BLaER1 (cell line): ENCODE data around the gene MEIS1.

Source experiments
- H3K27ac ChIP-seq: shearing (Covaris generic); formaldehyde crosslinking; 2 replicates; pipeline ENCODE4 v1.8.1; 2022
- H3K27me3 ChIP-seq: shearing (Covaris generic); formaldehyde crosslinking; 2 replicates; pipeline ENCODE4 v1.8.1; 2022
- H3K36me3 ChIP-seq: shearing (Covaris generic); formaldehyde crosslinking; 2 replicates; pipeline ENCODE4 v1.8.1; 2022
- H3K4me1 ChIP-seq: shearing (Covaris generic); formaldehyde crosslinking; 2 replicates; pipeline ENCODE4 v1.8.1; 2022
- H3K4me2 ChIP-seq: shearing (Covaris generic); formaldehyde crosslinking; 2 replicates; pipeline ENCODE4 v1.8.1; 2022
- H3K4me3 ChIP-seq: shearing (Covaris generic); formaldehyde crosslinking; 2 replicates; pipeline ENCODE4 v1.8.1; 2022
- H3K9ac ChIP-seq: shearing (Covaris generic); formaldehyde crosslinking; 2 replicates; pipeline ENCODE4 v1.8.1; 2022
- H3K9me3 ChIP-seq: shearing (Covaris generic); formaldehyde crosslinking; 2 replicates; pipeline ENCODE4 v1.8.1; 2022
- H4K20me1 ChIP-seq: shearing (Covaris generic); formaldehyde crosslinking; 2 replicates; pipeline ENCODE4 v1.8.1; 2022
- Cebpa-rat ChIP-seq: shearing (Covaris generic); IDR thresholded peaks from 2 replicates; pipeline ENCODE4 v1.8.1; 2022

Gene MEIS1

DNA sequence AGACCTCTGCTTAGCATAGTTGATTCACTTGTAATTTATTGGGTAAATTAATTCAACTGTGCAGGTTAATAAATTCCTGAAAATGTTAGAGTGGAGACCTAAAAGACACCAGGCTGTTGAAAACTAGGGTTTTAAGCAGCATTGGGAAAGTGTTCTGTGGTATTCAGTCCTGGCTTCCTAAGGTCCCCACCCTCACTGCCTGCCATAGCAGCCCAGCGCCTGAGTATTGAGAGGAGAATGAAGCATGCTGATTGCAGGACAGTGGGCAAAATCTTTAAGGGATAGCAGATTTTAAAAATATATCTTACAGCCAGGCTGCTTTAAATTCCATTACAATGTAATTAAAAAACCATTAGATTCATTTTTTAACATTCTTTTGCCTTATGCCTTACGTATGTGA is 20.6 kb downstream of the MEIS1 start:
- no peaks in the 10 kb centered on the region for H3K9me3 ChIP-seq
- H3K4me2 ChIP-seq = no peak overlapping the region
- H3K9ac ChIP-seq = no peak overlapping the region
- TF ChIP-seq Cebpa-rat = no peak
- H4K20me1 ChIP-seq = no peaks in the 10 kb centered on the region
- no peaks in the 10 kb centered on the region for H3K4me1 ChIP-seq
- no peak overlapping the region for H3K27ac ChIP-seq
- no peak overlapping the region for H3K4me3 ChIP-seq
- H3K27me3 ChIP-seq = no peaks in the 10 kb centered on the region
- H3K36me3 ChIP-seq = no peaks in the 10 kb centered on the region

DNA sequence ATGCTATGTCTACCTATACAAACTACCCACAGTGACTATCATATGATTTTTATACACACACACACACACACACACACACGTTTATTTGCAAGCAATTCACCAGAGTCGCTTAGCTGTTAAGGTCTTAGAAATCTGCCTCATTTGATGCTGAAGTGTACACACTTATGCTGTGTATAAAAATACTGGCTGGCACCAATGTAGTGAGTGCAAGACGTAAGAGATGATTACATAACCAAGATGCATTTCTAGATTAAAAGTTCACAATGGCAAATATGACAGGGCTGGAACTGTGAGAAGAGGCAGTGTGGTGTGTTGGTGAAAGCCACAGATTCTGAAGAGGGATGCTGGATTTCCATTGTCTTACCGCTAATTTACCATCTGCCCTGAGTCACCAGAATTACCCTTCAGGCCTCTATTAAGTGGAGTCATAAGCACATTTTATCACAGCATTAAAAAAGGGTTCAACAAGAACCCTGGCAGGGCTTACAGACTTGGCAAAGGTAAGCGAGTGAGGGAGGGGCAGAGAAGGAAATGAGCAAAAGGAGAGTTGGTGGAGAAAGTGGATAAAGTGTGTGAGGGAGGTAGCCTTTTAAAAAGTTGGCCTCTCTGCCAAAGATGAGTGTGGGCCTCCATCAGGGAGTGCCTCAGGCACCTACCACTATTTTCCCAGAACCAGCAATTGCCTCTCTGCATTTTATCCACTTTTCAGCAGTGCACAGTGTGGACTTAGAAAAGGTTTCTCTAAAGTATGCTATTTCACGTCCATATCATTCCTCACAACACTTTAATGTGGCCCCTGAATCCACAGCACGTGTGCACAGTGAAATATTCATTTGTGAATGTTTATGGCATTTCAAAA is 21.5 kb downstream of the MEIS1 start:
- Histone ChIP-seq H3K4me3 (no peak overlapping the region), H3K9ac (no peak overlapping the region), H3K4me1 (no peaks in the 10 kb centered on the region), H3K9me3 (no peaks in the 10 kb centered on the region), H3K4me2 (no peak overlapping the region), H3K27ac (no peak overlapping the region), H3K36me3 (no peaks in the 10 kb centered on the region), H3K27me3 (no peaks in the 10 kb centered on the region), H4K20me1 (no peaks in the 10 kb centered on the region)
- TF ChIP-seq Cebpa-rat = no peak

DNA sequence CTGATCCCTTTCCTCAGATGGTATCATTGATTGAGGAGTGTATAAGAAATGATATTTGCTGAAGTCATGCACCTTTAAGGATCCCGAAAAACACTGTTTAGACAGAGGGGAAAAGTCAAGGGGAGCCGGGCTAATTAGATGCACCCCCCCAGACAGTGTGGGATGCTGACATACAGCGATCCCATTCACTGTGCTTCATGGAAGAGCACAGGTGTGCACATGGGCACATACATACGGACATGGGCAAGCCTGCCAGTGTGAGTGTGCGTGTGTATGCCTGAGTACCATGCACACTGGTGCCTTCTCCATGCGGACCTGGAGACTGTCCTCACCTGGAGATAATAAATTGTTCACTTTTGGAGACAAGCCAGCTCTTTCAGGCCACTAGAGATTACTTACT is 22.6 kb downstream of the MEIS1 start:
- Histone ChIP-seq H3K9ac (no peak overlapping the region), H3K27ac (no peak overlapping the region), H3K27me3 (no peaks in the 10 kb centered on the region), H3K4me2 (no peak overlapping the region), H3K9me3 (no peaks in the 10 kb centered on the region), H3K4me3 (no peak overlapping the region), H4K20me1 (no peaks in the 10 kb centered on the region), H3K4me1 (no peaks in the 10 kb centered on the region), H3K36me3 (no peaks in the 10 kb centered on the region)
- TF ChIP-seq Cebpa-rat = no peak

DNA sequence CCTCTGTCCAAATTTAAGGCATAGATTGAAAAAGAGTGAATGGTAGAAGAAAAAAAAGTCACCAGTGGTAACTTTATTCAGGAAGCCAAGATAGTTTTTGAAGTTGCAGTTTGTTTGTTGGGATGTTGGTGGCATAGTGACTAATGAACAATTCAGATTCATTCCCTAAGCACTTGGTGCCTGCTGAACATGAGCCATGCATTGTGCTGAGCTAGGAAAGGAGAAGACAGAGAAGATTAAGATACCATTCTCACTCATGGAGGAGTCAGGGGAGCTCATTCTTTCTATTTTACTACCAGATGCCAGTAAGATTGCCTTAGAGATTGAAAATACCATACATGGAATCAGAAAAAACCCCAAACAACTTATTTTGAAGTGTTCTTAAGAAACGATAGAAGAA is 25.1 kb downstream of the MEIS1 start:
- Histone ChIP-seq H3K27me3 (no peaks in the 10 kb centered on the region), H3K27ac (no peak overlapping the region), H3K9me3 (no peaks in the 10 kb centered on the region), H3K36me3 (no peaks in the 10 kb centered on the region), H4K20me1 (no peaks in the 10 kb centered on the region), H3K4me1 (no peaks in the 10 kb centered on the region), H3K9ac (no peak overlapping the region), H3K4me3 (no peak overlapping the region), H3K4me2 (no peak overlapping the region)
- no peak for TF ChIP-seq Cebpa-rat

DNA sequence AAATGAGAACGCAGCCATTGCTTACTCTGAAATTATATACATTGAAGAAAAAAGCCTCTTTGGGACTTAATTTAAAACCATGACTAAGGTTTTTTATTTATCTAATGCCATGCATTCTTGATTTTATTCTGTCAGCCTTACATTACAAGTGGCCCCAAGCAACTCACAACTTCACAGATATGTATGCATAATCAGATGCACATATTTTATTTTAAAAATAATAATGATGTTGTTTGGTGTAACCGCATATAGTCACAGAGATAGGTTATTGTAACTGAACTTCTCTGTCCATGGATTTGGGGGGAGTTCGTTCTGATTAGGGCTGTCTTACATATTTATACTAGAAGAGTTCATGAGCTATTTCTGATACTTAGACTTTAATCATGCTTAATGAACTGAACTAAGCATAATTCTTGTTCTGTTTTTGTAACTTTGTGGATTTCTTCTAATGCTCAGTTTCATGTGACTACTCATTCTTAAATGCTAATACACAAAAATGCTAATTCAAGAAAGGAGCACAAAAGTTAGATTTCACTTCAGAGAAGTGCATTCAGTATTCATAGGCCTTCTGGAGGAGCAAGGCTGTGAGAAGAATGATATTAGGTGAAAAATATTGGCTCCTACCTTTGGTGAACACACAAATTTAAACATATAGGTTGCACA is 26.2 kb downstream of the MEIS1 start:
- no peak overlapping the region for H3K9ac ChIP-seq
- no peak for TF ChIP-seq Cebpa-rat

DNA sequence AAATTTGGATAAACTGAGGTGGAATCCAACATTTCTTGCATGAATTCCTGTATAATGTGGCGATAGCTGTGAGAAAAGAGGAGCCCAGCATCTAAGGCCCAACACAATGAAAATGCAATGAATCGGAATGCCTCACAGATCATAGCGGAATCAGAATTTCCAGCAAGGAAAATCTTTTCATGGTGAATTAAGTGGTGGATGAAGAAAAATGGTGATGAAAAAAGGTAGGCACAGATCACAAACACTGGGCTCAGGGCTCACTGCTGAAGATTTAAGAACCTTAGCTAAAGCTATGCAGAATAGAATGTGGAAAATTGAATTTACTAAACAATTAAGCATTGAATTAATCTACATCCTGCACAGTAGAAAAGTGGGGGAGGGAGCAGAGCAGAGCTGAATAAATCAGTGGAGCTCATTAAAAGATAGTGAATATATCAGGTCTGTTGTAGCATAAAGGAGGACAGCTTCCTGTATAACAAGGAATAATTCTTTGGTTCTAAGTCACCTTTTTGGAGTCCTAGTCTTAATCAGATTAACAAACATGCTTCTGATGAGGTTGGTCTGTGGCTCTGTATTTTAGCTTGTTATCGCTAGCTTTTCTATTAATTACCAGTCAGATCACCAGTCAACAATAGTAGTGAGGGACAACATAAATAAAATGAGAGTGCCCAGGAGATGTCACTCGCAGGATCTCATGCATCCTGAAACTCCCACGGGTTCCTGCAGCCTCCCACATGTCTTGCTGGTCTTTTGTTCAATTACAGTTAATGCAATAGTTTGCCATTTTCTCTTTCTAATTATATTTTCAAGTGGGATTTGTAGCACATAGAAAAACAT is 27.0 kb downstream of the MEIS1 start:
- no peak overlapping the region for H3K4me2 ChIP-seq
- H3K9ac ChIP-seq = no peak overlapping the region
- no peaks in the 10 kb centered on the region for H3K27me3 ChIP-seq
- H3K4me3 ChIP-seq = no peak overlapping the region
- no peaks in the 10 kb centered on the region for H3K36me3 ChIP-seq
- no peaks in the 10 kb centered on the region for H4K20me1 ChIP-seq
- TF ChIP-seq Cebpa-rat = no peak
- no peaks in the 10 kb centered on the region for H3K9me3 ChIP-seq
- H3K27ac ChIP-seq = no peak overlapping the region
- no peaks in the 10 kb centered on the region for H3K4me1 ChIP-seq

More for the DNA sequence above, 26.2 kb downstream of the MEIS1 start:
- H3K27ac ChIP-seq = no peak overlapping the region
- no peaks in the 10 kb centered on the region for H3K4me1 ChIP-seq
- H3K27me3 ChIP-seq = no peaks in the 10 kb centered on the region
- no peak overlapping the region for H3K4me2 ChIP-seq
- H3K9me3 ChIP-seq = no peaks in the 10 kb centered on the region
- no peaks in the 10 kb centered on the region for H4K20me1 ChIP-seq
- no peak overlapping the region for H3K4me3 ChIP-seq
- H3K36me3 ChIP-seq = no peaks in the 10 kb centered on the region

DNA sequence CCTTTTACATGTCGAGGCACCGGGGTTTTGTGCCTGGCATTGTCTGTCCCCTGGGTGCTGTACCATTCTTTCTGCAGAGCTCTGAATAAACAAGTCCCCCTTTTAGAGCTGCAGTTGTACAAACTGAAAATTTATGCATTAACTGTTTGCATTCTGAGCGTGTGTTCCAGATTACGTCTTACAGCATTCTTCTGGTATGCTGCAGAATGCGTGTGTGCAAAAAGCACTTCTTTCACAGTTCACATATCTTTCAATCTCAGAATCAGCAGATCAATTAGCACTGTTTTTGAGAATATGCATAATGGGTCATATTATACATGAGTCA is 27.5 kb downstream of the MEIS1 start:
- Histone ChIP-seq H3K9ac (no peak overlapping the region), H3K4me1 (no peaks in the 10 kb centered on the region), H3K27me3 (no peaks in the 10 kb centered on the region), H3K9me3 (no peaks in the 10 kb centered on the region), H3K36me3 (no peaks in the 10 kb centered on the region), H3K4me2 (no peak overlapping the region), H3K4me3 (no peak overlapping the region), H4K20me1 (no peaks in the 10 kb centered on the region), H3K27ac (no peak overlapping the region)
- TF ChIP-seq Cebpa-rat = no peak

DNA sequence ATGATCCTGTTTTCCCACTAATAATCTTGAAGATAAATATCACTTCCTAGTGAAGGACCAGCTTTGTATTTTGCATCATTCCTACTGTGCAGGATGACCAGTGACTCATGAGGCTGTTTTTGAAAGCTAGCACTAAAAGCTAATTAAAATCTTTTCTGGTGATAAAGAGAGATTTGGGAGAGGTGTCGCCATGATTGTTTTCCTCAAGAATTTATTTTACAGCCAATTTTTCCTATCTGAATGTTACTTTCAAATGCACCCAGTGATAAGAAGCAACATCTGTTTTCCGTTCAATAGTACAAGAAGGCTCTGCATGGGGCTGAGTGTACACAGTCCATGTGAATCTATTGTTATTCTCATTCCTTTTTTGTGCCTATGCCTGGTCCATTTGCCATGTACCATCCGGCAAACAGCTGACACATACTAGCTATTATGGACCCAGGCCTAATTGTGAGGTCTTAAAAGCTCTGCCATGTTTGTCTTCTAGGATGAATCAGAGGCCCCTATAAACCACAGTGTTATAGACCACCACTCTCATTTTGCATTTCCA is 28.4 kb downstream of the MEIS1 start:
- H3K27me3 ChIP-seq = no peaks in the 10 kb centered on the region
- no peaks in the 10 kb centered on the region for H3K36me3 ChIP-seq
- no peak overlapping the region for H3K27ac ChIP-seq
- no peaks in the 10 kb centered on the region for H3K9me3 ChIP-seq
- H3K9ac ChIP-seq = no peak overlapping the region
- no peaks in the 10 kb centered on the region for H3K4me1 ChIP-seq
- H3K4me3 ChIP-seq = no peak overlapping the region
- TF ChIP-seq Cebpa-rat = no peak
- no peaks in the 10 kb centered on the region for H4K20me1 ChIP-seq
- H3K4me2 ChIP-seq = no peak overlapping the region

DNA sequence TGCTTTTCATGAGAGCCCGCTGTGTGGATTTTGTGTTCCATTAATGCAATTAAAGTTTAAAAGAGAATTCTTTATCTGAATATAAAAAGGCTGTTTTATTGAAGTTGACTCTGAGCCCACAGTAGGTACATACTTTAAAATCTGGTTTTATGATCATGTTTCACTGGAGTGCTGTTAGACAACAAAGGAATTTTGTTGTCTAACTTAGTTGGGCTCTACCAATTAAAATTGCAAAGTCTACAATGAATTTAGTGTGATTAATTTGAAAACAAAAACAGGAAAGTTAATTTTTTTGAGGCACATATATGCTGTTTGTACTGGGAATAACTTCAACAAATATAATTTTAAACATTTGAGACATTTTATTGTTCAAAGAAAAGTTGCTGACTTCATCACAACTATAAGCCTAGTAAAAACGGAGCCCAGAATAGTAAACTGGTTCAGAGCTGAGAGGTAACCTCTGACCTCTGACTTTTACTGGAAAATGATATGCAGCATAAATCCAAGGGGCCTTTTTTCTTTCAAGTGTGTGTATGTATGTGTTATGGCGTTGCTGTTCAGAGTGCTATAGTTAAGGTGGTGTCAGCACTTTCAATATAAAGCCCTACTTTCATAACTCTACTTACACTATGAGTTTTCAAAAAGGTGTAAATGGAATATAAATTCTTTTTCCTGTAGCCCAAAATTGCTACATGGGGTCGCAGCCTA is 30.2 kb downstream of the MEIS1 start:
- Histone ChIP-seq H3K36me3 (no peaks in the 10 kb centered on the region), H3K4me2 (no peak overlapping the region), H4K20me1 (no peaks in the 10 kb centered on the region), H3K27ac (no peak overlapping the region), H3K9ac (no peak overlapping the region), H3K4me3 (no peak overlapping the region), H3K27me3 (no peaks in the 10 kb centered on the region), H3K4me1 (no peaks in the 10 kb centered on the region), H3K9me3 (no peaks in the 10 kb centered on the region)
- TF ChIP-seq Cebpa-rat = no peak
